GM21825 (cell line): Measurements from ENCODE around the gene ATRX.
A peak's percentile ranks its signal among the peaks of the same experiment; 100 is the strongest.
"Not testable (repeated sequence)": the region's sequence is repeated elsewhere in the genome, so short reads cannot be mapped to it uniquely, and the experiment has no call there.

ENCODE experiments used
- ATAC-seq: cut with Tn5 transposase; IDR thresholded peaks from one replicate; pipeline ENCODE4 v1.9.1; 2021; ENCODE audit warnings: mild to moderate bottlenecking, moderate library complexity; ENCODE audit not compliant: unreplicated experiment

ATRX gene

GRCh38 chrX:77785486-77786364, at the start of gene ATRX:
Gene ATRX (minus strand): TSS chrX:77786216. CDS start chrX:77786001, 215 bp downstream.
- ATAC-seq, result peak; percentile 90

DNA sequence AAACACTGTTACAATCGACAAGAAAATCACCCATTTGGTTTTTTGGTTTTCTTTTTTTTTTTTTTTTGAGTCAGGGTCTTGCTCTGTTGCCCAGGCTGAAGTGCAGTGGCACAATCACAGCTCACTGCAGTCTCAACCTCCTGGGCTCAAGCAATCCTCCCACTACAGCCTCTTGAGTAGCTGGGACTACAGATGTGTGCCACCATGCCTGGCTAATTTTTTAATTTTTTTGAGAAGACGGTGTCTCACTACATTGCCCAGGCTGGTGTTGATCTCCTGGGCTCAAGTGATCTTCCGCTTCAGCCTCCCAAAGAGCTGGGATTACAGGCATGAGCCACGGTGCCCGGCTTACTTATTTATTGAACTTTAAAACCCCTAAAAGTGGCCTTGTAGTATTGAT, 45.5 kb upstream of the ATRX start:
- ATAC-seq, result not testable (repeated sequence)

- ATAC-seq, result not testable (repeated sequence)
Observed at GRCh38 chrX:77821989-77822388, 36.0 kb upstream of the ATRX start.

- ATAC-seq, result no peak
Observed at GRCh38 chrX:77820091-77820727, 34.2 kb upstream of the ATRX start.

DNA sequence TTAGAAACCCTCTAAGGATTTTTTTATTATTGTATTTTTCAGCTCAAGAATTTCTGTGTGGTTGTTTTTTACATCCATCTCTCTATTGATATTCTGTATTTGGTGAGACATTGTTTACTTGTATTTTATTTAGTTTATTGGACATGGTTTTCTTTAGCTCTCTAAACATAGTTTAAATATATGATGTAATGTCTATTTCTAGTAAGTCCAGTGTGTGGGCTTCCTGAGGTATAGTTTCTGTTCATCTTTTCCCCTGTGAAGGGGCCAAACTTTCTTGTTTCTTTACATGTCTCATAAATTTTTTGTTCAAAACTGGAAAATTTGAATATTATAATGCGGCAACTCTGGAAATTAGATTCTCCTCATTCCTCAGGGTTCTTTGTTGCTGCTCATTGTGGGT, 28.2 kb upstream of the ATRX start:
- ATAC-seq, result no peak

DNA sequence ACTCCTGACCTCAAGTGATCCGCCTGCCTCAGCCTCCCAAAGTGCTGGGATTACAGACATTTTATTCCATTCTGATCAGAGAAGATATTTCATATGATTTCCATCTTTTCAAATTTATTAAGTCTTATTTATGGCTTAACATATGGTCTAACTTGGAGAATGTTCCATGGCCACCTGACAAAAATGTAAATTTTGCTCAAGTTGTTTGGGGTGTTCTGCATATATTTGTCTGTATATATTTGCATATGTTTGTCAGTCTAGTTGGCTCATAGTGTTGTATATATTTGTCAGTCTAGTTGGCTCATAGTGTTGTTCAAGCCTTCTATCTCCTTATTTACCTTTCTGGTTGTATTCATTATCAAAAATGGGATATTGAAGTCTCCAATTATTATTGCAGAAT, 16.2 kb upstream of the ATRX start:
- ATAC-seq, result no peak

DNA sequence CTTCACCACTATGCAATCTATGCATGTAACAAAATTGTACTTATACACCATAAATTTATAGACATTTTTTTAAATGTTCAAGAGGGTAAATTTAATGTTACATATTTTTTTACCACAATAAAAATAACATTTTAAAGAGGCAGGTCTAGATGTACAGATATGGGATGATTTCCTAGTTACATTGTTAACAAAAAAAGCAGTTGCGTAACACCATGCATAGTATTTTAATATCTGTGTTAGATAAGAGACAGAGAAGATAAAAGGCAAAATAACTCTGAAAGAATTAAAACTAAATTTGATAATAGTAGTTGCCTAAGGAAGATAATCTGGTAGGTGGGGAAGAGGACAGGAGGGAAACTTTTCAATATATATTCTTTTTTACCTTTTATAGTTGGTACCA, 9.1 kb upstream of the ATRX start:
- no peak for ATAC-seq

- no peak for ATAC-seq
Observed at GRCh38 chrX:77793946-77794345, 7.9 kb upstream of the ATRX start.

DNA sequence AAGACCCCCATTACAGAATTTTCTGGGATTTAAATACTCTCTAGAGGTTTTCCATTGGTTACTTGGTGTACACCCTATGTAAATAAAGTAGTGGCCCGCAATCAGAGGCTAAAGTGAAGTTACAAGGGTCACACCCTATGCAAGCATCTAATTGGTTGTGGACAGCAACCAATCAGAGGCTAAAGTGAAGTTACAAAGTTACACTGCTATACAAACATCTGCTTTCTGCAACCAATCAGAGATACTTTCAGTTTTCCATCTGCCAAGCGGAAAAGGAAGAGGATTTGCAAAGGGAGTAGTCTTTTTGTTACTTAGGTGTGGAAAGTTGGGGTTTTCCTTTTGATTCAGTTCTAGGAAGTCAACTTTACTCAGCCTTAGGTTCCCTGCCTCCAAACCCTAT, 2.0 kb upstream of the ATRX start:
- no peak for ATAC-seq

GRCh38 chrX:77786365-77786680, 307 bp upstream of the ATRX start:
- peak; percentile 5 for ATAC-seq

DNA sequence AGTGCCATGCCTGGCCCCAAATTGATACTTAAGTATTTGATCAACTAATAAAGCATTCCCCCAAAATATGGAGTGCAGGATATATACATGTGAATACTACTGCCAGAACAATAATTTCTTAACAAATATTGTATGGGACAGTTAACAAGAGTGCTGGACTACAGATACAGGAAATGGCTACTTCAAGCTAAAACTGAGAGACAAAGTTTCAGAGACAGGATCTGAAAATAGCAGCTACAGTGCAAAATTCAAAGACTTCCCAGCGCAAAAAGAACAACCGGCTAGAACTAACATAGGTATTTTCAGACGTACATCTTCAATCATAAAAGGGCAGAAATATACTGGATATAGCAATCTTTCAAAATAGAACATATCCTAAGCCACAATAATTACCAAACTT, 6.3 kb downstream of the ATRX start:
- ATAC-seq, result no peak

DNA sequence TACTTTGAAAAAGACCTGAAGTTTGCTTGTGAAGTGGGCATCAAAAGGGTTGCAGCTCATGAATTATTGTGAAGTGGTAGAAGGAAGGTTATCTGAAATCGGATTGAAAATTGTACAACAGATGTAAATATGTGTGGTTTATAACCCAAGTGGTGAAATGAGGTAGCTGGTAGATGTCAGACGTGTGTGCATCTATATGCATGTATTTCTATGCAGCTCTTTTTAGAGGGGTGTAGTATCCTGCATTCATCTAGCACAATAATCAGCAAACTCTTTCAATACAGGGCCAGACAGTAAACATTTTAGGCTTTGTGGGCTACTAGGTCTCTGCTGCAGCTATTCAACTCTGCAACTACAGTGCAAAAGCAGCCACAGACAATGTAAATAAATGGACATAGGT, 9.4 kb downstream of the ATRX start:
- ATAC-seq, result no peak

DNA sequence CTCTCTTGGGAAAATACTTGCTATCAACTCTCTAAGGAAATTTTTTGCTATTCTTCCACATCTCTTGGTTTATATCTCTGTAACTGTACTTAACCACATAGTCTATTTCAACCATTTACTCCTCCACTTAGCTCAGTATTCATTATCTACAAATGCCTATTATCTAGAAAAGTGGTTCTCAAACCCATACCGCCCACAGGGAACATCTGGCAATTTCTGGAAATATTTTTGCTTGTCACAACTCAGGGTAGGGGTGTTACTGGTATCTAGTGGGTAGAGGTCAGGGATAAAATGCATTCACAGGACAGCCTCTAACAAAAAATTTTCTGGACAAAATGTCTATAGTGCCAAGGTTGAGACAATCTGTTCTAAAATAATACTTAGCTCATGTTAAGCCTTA, 14.4 kb downstream of the ATRX start:
- ATAC-seq, result no peak

DNA sequence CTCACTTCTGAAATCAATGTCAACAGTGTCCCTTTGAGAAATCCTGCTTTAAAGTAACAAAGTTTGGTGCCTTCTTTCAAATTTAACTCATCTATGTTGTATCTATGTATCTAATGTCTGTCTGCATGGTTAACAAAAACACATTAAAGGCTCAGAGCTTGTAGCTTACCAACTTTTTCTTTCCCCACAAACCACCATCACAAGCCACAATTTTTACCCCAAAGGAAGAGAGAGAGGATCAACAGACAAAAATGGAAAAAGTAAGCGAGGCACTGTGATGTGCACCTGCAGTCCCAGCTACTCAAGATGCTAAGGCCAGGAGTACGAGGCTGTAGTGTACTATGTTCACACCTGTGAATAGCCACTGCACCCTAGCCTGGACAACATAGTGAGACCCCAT, 17.2 kb downstream of the ATRX start:
- no peak for ATAC-seq

DNA sequence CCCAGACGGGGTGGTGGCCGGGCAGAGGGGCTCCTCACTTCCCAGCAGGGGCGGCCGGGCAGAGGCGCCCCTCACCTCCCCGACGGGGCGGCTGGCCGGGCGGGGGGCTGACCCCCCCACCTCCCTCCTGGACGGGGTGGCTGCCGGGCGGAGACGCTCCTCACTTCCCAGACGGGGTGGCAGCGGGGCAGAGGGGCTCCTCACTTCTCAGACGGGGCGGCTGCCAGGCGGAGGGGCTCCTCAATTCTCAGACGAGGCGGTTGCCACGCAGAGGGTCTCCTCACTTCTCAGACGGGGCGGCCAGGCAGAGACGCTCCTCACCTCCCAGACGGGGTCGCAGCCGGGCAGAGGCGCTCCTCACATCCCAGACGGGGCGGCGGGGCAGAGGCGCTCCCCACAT, 19.8 kb downstream of the ATRX start:
- ATAC-seq, result not testable (repeated sequence)

- no peak for ATAC-seq
Observed at GRCh38 chrX:77755561-77755960, 30.5 kb downstream of the ATRX start.

DNA sequence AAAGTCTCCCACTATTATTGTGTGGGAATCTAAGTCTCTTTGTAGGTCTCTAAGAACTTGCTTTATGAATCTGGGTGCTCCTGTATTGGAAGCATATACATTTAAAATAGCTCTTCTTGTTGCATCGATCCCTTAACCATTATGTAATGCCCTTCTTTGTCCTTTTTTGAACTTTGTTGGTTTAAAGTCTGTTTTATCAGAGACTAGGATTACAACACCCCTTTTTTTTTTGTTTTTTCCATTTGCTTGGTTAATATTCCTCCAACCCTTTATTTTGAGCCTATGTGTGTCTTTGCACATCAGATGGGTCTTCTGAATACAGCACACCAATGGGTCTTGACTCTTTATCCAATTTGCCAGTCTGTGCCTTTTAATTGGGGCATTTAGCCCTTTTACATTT, 32.1 kb downstream of the ATRX start:
- ATAC-seq, result not testable (repeated sequence)

DNA sequence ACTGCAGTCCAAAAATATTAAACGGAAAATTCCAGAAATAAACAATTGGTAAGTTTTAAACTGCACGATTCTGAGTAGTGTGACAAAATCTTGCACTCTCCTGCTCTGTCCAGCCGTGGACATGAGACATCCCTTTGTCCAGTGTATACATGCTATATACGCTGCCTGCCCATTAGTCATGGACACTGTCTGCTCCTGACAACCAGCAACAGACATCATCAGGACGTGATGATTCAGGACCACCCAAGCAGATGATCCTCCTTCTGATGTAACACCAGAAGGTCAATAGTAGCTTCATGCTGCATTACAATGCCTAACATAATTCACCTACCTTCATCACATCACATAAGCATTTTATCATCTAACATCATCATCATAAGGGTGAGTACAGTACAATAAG, 36.3 kb downstream of the ATRX start:
- no peak for ATAC-seq

DNA sequence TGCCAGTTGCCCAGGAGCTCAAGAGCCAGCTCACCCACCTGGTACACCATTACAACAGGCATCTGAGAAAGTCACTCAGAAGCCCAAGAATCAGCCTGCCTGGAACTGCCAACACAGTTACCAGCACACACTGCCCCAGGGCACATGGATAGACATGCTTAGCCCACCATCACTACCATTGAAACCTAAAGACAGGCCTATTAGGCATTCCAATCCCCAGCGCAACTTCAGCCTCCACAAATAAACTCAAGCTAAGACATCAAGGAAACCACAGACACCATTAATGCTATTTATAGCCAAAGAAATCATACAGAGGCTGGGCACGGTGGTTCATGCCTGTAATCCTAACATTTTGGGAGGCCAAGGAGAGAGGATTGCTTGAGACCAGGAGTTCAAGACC, 42.3 kb downstream of the ATRX start:
- ATAC-seq, result no peak

DNA sequence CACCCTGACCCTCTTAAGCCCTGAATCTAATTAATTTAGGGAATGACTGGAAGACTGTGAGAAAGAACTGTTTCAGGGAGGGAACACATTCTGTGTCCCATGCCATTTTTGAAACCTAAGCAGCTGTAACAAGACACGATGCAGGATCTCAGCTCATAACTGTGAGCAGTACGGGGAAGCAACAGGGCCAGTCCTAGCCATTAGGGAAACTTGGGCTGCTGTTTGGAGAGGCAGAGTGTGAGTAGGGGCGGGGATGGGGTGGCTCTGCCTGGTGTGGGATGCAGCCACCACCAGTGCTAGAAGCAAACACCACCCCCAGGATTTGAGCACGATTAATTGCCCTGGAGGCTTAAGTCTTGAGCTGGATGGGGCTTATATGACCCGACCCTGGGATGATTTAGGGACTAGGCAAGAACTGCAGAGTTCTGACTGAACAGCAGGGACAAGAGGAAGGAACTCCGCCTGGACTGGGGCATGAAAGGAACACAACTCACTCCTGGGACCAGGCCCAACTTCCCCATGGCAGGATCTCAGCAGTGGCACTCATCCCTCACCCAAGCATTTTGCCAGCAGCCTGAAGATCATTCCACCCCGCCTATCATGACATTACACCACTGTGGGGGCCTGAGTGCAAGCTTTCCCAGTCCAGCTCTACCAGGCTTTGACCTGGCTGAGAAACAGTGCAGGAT, 43.1 kb downstream of the ATRX start:
- no peak for ATAC-seq

GRCh38 chrX:77740376-77740905, 45.6 kb downstream of the ATRX start:
- no peak for ATAC-seq

DNA sequence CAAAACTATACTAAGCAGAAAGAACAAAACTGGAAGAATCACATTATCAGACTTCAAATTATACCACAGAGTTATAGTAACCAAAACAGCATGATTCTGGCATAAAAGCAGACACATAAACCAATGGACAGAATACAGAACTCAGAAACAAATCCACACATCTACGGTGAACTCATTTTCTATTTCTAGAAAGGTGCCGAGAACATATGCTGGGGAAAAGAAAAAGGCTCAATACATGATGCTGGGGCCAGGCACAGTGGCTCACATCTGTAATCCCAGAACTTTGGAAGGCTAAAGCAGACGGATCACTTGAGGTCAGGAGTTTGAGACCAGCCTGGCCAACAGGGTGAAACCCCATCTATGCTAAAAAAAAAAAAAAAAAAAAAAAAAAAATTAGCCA, 52.7 kb downstream of the ATRX start:
- ATAC-seq, result no peak
